Non-pigmented ciliary epithelial cell (primary cell): ENCODE data around the gene DIPK1B.

Experiments used
- DNase-seq: peaks from one replicate; pipeline ENCODE4 v3.0.0-alpha.2; 2010; ENCODE audit warnings: low read depth

Gene DIPK1B

DNA sequence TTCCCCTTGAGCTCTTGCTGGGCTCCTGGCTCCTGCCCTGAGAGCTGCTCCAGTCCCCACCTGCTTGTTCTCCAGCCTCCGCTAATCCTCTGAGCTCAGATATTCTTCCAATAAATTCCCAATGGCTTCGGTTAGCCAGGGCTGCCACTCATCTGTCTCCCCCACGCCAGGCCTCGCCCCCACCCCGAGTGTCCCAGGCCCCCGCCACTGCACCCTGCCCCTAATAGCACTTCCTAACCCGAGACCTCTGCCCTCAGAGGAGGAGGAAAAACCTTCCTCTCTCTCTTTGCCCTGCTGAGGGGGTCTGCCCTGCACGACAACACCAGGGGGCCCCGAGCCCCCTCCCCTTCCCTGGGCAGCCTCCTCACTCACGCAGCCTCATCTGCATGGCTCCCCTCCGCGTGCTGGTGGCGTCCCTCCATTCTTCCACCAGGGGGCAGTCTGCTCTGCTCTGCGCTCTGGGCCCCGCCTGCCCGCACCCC, 57.4 kb downstream of the DIPK1B start:
- DNase-seq: no peak

DNA sequence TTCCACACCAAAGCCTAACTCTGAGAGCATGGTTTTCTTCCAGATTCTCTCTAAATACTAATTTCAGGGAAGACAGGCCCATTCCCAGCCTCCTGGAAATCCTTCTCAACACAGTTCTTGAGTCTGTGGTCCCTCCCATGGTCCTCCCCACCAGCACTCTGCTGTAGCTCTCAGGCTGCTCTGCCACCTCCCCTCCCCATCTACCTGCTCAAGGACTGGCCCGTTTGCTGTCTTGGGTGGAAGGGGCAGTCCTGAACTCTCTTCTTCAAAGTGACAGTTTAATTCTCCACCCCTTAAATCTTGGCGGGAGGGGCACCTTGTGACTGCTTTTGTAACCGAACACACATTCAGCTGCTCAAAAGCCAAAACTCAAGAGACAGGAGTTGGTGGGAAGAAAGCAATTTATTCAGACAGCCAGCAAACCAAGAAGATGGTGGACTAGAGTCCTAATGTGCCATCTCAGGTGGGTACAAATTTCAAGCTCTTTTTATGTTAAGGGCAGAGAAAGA, 59.6 kb downstream of the DIPK1B start:
- DNase-seq: no peak

DNA sequence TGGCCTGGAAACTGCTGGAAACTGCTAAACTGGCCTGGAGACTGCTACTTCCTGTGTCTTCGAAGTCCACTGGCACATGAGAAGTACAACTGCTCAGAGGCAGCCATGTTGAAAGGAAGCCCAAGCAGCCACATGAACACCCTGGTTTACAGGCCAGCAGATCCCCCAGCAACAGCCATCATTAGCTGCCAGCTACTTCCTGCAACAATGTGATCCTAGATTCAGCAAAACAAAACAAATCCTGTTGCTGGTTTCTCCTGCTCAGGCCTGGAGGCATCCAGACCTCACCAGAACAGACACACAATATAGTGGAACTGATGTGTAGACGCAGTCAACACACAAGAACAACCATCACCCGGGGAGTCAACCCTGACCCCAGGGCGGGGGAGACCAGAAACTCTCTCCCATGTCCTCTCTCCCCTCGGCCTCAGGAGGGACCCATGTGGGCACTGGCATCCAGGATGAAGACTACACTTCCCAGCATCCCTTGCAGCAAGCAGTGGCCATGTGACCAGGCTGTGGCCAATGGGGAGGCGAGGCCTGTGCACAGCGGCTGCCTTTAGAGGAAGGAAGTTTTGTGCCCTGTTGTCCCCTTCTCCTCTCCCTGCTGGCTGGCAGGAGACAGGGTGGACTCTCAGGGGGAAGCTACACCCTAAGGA, 61.1 kb downstream of the DIPK1B start:
- no peak for DNase-seq
